GM19035 (cell line): Measurements from ENCODE around the gene DPYD.

Source experiments
- ATAC-seq: cut with Tn5 transposase; IDR thresholded peaks from one replicate; pipeline ENCODE4 v1.9.1; 2021; ENCODE audit not compliant: unreplicated experiment

The DPYD gene

DNA sequence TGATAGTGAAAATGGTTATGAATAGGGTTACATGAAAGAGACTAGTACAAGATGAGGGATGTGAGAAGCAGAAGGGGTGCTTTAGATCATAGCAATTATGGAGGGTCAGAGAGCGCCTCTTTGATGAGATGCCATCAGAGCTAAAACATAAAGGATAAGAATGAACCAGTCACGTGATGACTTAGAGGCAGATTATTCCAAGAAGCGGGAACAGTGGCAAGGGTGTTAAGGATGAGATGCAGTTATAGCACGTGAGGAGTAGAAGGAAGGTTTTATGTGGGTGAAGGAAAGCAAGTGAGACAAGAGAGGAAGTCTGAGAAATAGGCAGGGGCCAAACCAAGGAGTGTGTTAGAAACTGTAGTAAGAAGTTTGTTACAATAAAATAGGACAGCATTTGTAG, 360.1 kb downstream of the DPYD start:
- no peak for ATAC-seq

DNA sequence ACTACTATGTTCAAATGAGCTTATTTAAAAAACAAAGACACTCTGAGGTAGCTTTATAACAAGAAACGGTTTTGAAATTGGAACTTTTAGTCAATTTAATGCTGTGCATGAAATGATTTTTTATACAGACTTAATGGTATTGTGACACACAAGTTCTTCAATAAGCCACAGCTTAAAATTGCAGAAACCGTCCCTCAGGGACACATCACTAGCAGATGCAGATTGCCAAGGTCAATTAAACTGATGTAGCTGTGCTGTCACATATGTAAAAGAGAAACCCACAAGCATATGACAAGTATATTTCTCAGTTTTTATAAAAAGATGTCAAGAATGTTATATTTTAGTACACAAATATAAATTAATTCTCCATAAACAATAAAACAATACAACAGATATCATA, 366.9 kb downstream of the DPYD start:
- no peak for ATAC-seq

DNA sequence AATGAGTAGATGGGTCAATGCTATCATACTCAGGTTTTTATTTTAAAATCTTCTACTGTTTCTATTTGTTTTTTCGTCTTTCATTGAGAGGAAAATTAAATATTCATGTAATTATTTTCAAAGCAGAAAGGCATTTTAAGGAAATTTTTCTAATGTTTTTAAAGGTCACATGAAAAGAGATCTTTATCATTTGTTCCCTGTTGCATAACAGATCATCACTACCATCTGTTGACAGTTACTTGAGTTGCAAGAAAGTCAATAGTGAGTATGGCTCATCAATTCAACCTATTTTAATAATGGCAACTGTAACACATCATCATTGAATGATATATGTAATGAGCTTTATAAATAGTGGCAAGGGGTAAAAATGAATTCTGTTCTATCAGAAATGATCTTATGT, 369.7 kb downstream of the DPYD start:
- ATAC-seq = no peak

DNA sequence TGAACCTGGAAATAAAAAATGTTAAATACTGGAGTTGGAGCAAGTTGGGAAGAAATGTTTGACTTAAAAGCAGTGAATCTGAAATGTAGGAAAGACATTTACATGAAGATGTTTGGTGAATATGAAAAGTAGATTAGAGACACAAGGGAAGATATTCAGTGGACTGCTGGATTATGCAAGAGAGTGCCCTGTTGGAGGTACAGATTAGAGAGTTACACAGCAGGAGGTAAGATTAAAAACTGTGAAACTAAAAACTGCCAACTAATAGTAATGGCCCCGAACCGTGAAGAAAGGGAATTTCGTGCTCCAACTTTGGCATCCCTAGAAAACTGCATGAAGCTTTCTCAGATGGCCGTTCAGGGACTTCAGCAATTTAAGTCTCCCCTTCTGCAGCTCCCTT, 375.4 kb downstream of the DPYD start:
- no peak for ATAC-seq

DNA sequence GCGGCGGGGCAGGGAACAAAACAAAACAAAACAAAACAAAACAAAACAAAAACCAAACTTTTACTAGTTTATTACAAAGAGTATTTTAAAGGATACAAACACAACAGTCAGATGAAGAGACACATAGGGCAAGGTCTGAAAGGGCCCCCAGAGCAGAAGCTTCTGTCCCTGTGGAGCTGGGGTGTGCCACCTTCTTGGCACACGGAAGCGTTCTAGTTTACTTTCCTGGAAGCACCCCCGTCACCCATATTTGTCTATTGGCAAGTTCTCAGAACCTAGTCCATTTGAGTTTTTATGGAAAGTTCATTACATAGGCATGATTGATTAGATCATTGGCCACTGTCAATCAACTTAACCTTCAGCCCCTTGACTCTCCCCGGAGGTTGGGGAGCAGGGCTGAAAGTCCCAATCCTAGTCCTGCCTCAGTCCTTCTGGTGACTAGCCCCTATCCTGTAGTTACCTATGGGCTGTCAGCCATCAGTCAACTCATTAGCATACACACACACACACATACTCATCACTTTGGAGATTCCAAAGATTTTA, 380.4 kb downstream of the DPYD start:
- no peak for ATAC-seq

DNA sequence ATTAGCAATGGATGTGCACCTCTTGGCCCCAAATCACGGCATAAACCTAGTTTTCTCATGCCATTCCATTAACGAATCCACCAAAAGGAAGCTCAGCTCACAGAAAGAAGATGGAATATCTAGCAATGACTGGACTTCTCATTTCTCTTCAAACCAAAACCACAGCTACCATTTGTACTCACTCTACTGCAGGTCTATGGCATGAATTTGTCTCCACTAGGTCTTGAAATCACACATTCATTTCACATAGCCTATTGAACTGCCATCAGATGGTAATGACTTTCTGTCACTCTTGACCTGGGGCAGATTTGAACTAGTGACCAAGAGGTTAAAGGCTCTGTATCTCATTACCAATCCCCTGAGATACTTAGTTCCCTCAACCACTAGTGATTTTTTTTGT, 382.7 kb downstream of the DPYD start:
- ATAC-seq = no peak

DNA sequence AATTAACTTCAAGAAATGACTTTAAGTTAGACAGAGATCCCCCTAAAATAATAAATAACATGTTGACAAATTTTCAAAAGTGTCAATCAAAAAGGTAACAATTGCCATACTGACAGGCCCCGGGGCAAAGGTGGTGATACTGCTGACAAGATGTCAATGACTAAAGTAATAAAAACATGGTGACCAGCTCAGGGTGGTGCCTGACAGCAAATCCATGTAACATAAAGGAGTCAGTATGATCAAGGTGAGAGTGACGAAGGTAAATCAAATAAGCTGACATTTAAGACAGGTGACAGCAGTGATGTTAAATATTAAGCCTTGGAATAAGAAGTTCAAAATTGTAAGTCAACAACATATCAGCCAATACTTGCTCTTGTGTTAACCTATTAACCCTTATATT, 387.5 kb downstream of the DPYD start:
- ATAC-seq = no peak

DNA sequence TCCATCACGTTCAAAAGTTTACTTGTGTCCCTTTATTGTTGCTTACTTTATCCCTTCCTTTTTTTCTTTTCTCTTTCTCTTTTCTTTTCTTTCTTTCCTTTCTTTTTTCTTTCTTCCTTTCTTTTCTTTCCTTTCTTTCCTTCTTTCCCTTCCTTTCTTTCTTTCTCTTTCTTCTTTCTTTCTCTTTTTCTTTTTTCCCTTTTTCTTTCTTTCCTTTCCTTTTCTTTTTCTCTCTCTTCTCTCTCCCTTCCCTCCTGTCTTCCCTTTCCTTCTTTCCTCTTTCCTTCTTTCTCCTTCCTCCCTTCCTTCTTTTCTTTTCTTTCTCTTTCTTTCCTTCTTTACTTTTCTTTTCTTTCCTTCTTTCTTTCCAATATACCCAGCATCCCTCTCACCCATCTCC, 391.2 kb downstream of the DPYD start:
- ATAC-seq = no peak

DNA sequence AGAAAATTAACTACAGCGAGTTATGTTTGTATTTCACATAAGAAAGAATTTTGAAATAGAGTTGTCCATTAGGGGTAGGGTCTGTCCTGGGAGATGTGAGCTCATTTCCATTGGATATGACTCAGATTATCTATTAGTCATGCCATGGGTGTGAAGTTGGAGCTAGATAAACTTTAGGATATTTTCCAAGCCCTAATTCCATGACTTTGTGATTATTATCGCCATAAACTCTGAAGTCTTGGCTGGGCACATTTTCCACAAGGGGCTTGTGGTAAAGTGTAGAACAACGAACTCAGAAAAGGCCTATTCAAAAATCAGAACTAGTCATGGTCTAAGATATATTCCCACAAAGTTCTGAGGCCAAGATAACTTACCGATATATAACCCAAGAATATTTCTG, 396.6 kb downstream of the DPYD start:
- no peak for ATAC-seq

DNA sequence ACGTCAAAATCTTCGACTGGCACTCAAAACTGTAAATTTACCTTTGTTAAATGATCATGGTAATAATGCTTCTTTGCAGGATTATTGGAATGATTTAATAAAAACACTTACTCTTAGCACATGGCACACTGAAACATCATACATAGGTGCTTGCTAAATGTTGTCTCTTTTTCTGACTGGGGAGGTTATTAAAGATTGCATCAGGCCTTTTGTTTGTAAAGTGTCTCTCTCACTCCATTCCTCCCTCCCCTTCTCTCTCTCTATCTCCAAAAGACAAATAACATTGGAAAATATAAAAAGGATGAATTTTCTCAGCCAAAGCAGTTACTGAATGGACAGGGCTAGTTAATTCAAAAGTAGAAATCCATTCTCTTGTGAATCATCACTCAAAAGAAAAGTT, 404.2 kb downstream of the DPYD start:
- no peak for ATAC-seq

DNA sequence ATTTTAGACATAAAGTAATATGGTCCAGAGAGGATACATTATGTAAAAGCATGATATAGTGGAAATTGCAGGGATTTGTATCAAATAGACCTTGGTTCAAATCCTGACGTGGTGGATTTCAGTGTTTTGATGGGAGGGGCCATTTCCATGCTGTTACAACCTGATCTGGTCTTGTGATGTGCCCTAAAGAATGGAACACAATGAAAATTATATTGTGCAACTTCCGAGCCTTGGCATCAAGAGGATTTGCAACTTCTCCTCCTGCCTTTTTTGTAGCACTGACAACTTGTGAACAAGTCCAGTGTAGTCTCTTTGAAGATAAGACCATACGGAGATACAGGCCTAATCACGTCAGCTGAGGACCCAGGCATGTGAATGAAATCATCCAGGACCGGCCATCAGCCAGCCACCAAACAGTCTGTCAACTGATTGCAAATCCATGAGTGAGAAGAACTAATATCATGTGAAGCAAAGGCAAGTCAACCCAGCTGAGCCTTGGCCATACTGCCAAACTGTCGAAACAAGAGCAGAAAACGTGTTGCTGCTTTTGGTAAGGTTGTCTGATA, 412.1 kb downstream of the DPYD start:
- ATAC-seq = no peak

DNA sequence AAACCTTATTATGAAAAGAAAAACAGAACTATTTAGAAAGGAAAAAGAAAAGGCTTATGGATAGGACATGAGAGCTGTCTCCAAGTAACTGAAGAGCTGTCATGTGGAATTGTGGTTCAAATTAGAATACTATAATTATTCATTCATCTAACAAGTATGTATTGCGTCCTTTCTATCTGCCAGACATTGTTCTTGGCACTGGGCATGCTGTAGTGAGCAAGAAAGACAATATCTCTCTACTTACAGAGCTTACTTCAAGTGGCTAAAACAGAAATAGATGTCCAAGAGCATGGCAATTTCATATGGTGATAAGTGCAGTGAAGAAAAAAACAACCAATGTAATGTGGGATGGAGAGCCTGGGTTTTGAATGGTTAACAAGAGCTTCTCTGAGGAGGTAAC, 413.0 kb downstream of the DPYD start:
- ATAC-seq = no peak

DNA sequence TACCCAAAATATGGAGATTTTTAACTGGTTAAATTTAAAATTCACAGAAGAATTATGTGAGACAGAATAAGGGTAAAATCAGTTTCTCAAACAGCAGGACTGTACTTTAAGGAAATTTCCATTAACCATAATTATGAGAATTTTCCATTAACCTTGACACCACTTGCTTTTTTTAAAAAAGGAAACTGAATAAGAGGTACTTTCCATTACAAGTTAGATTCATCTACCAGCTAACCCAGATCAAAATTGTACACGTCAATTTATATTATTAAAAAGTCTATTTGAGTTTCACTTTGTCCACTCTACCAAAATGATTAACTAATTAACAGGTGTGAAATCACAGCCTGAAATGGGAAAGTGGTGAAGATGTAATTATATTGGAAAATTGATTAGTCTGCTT, 414.5 kb downstream of the DPYD start:
- no peak for ATAC-seq

DNA sequence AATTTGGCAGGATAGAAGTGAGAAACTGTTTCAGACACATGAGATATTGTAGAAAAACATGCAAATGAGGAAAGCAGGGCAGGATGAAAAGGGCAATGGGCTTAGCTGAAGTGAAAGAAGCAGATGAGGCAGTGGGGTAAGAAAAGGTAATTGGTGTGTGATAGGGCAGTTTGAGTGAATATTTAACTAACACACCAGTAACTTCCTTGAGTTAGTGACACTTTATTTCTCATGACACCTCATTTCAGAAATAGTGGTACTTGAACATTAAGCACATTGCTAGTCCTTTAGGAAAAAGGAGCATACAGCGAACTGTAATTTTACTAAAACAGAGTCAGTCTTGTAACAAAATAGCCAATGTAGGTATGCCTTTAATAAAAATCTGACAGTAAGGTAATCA, 415.0 kb downstream of the DPYD start:
- peak; percentile 83 for ATAC-seq

DNA sequence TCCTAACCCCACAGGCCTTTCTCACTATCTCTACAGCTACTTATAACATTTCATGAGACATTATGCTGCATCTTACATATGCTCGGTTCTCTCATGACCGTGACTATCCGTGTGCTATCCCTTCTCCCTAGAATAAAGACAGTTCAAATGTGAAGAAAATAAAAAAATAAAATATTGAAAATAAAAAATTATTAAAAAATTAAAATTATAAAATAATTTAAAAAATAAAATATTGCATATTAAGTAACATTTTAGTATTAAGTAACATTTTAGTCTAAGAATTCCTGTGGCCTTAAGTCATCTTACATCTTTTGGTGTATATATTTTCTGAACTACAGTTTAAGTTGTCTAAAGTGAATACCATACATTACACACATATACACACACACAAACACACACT, 415.5 kb downstream of the DPYD start:
- ATAC-seq = no peak

DNA sequence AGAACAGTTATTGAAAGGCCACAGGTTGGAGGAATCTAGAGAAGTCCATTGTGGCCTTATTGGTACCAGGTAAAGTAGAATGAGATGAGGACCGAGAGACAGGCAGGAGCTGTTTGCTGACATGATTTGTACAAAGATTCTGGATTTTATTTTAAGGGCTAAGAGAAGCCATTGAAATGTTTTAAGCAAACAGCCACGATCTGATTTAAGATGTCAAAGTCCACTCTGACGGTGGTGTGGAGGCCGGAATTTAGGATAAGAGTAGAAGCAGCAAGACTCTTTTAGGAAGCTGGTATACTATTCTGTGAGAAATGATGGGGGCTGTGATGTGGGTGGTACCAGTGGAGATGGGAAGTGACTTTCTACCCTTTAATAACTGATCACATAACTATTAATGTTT, 418.5 kb downstream of the DPYD start:
- no peak for ATAC-seq

DNA sequence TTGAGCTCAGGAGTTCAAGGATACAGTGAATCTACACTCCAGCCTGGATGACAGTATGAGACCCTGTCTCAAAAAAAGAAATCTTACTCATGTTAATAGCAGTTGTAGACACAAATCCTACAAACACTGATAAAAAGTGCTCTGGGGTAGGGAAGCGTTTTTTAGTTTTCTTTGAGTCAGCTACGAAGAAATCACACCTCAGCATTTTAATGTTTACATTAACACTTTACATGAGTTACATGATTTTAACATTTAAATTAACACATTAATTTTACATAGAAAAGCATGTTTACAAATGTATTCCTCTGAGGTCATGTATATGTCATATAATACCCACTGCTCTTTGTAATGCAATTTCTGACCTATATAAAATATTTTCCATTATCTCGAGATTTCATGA, 419.2 kb downstream of the DPYD start:
- no peak for ATAC-seq

DNA sequence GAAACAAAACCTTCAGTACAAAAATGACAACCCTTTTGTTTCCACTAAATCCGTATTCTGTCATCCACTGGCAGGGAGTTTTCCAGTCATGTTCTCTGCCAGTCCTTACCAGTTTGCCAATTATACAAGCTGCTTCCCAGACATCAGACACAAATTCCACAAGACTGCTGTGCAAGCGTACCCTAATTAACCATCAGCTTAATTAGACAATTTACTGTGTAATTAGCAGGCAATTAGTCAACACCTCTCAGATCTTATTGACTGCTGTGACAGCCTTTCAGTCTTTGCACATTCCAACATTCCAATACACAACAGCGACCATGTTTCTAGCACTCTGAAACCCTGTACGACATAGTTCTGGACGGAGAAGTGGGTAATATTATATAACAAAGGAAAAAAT, 420.1 kb downstream of the DPYD start:
- ATAC-seq = no peak

DNA sequence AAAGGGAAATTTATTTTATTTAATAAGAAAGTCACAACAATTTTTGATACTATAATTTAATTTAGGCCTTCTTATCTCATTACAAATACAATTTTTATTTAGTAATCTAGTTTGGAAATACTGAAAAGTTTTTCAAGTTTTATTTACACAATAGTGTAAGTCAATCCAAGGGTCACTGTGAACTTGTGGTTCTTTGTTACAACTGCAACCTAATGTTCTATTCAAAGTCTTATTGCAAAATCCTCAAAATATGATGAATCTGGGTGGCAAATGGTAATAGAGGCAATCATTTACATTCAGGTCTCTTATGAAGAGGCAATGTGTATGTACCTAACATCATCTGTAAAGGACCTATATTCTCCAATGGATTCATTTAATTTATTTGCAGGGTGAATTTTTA, 421.2 kb downstream of the DPYD start:
- no peak for ATAC-seq

DNA sequence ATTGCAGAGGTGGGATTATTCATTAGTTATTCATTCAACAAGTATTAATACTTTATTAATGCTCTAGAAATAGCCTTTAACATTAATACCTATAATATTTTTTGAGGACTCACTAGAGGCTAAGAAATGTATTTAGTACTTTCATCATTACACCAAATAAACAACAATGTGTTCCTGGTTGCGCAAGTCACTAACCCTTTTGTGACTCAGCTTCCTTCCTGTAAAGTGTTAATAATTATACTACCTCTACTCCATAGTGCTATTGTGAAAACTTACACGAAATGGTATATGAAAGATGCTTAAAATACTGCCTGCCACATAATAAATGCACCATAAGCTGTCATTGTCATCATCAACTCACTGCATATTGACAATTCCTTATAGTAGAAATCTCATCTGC, 431.0 kb downstream of the DPYD start:
- ATAC-seq = no peak

DNA sequence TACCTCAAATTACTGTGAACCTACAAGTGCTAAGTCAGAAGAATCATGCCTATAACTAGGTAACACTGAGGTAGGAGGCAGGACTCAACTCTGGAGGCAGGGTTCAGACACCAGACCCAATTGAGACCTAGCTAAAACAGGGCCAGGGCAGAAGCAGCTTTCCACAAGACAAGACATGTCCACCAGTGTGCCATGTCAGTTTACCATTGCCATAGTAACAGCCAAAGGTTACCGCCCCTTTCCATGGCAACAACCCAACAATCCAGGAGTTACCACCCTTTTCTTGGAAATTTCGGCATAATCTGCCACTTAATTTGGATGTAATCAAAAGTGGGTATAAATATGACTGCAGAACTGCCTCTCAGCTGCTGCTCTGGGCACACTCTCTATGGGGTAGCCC, 432.3 kb downstream of the DPYD start:
- no peak for ATAC-seq

DNA sequence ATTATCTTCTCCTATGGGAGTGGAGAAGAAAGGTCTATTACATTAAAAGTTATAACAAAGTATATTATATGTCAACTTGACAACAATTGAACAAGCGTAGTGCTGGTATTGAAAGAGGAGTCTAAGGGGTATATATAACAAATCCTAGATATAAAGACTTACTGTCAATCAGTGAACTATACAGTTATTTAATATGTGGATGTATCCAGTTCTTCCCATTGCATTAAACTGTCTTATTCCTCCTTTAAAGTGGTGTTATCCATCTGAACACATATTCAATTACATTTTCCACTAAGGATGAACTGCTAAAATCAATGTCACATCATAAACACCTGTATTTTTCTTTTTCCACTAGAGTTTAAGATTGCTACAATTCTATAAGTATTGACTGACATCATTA, 438.8 kb downstream of the DPYD start:
- ATAC-seq = no peak

DNA sequence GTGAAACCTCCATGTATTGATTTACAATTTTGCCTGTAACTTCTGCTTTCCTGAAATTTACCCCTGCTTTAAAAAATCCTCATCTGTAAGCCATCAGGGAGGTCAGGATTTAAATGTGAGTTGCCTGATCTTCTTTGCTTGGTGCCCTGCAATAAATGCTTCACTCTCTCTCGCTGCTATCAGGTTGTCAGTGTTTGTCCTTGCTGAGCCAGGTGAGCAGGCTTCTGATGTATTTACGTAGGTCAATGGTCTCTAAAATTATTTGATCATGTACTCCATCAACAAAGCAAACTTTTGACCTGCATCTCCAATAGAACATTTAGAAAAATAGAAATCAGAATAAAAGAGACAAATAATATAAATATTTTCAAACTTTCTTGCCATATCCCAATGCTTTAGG, 453.4 kb downstream of the DPYD start:
- ATAC-seq = no peak

DNA sequence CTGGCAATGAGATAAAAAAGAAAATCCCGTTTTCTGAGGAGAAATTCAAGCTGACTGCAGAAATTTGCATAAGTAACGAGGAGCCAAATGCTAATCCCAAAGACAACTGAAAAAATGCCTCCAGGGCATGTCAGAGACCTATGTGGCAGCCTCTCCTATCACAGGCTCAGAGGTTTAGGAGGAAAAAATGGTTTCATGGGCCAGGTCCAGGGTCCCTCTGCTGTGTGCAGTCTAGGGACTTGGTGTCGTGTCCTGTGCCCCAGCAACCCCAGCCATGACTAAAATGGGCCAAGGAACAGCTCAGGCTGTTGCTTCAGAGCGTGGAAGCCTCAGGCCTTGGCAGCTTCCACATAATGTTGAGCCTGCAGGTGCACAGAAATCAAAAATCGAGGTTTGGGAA, 456.5 kb downstream of the DPYD start:
- no peak for ATAC-seq
